HFF-Myc (cell line): ENCODE results near the gene EIF4B.

ENCODE experiments used
- DNase-seq: peaks from one replicate; pipeline ENCODE4 v3.0.0-alpha.2; 2011; ENCODE audit warnings: low read depth; ENCODE audit errors: extremely low read depth
- H3K4me3 ChIP-seq: replicated peaks from 2 replicates; pipeline ENCODE4 v1.5.1; 2011; ENCODE audit warnings: low read depth, mild to moderate bottlenecking, control low read depth, low read length
- TF ChIP-seq, protein P1 (sequence below): IDR thresholded peaks from 2 replicates; pipeline ENCODE4 v1.5.1; 2012; ENCODE audit warnings: mild to moderate bottlenecking, low read depth, low read length, control low read depth; ENCODE audit errors: missing control alignments

The EIF4B gene

DNA sequence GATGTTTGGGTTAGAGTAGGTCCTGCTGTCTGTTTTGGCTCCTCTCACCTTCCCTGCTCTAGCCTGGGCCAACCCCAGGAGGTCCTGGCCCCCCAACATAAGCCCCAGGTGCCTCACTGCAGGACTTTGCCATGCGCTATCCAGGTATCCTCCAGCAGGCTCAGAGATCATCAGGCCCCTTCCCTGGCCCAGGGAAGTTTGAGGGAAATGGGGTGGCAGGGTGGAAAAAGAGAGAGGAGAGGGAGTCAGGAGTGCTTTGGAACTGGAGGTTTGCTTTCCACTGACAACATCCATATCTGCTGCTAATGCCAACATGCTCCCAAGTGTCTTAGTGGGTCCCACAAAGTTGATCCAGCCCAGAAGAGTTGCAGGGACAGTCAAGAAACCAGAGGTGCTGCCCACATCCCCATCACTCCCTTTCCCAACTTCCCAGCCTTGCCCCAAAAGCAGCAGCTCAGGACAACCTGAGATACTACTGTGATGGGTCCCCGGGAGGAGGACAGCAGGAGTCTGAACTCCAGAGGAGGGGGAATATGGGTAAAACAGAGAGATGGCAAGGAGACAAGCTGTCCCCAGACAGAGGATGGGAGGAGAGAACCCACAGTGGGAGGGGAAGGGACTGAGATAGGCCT is 44.3 kb downstream of the EIF4B start:
- TF ChIP-seq, protein P1, sequence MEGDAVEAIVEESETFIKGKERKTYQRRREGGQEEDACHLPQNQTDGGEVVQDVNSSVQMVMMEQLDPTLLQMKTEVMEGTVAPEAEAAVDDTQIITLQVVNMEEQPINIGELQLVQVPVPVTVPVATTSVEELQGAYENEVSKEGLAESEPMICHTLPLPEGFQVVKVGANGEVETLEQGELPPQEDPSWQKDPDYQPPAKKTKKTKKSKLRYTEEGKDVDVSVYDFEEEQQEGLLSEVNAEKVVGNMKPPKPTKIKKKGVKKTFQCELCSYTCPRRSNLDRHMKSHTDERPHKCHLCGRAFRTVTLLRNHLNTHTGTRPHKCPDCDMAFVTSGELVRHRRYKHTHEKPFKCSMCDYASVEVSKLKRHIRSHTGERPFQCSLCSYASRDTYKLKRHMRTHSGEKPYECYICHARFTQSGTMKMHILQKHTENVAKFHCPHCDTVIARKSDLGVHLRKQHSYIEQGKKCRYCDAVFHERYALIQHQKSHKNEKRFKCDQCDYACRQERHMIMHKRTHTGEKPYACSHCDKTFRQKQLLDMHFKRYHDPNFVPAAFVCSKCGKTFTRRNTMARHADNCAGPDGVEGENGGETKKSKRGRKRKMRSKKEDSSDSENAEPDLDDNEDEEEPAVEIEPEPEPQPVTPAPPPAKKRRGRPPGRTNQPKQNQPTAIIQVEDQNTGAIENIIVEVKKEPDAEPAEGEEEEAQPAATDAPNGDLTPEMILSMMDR = no peak
- no peak for DNase-seq
- H3K4me3 ChIP-seq = peak overlapping the region; percentile 57

DNA sequence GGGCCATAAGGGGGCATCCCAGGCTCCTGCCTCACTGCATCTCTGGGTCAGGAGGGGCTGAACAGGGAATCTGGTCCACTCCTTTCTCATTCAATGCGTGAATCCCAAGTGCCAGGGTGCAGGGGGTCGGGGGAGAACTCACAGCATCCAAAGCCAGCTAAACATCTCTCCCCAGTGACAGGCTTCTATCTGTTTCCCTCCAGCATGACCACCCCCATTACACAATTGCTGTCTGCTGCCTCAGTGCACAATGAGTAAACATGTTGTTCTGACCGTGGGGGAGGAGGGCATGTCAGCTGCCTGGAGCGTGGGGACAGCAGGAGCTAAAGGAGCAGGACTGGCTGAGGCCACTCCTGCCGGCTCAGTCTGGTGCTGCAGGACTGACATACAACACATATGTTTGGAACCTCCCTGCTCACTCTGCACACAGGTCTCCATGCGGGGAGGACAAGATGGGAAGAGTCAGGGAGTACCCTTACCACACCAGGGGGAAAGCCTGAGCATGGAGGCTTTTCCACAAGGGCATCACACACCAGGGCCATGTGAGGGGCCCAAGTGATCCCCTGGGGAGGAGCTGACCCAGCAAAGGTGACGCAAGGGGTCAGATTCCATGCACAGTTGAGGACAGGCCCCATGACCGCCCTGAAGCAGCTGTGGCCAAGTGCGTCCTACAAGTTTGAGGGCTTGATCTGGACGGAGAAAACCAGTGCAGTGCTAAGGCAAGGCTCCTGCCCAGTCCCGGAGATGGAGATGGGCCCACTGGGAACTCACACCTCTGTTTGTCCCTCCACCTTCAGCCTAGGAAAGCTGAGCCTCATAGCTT is 45.0 kb downstream of the EIF4B start:
- no peak for DNase-seq
- TF ChIP-seq, protein P1 = no peak
- H3K4me3 ChIP-seq = peak overlapping the region; percentile 57

DNA sequence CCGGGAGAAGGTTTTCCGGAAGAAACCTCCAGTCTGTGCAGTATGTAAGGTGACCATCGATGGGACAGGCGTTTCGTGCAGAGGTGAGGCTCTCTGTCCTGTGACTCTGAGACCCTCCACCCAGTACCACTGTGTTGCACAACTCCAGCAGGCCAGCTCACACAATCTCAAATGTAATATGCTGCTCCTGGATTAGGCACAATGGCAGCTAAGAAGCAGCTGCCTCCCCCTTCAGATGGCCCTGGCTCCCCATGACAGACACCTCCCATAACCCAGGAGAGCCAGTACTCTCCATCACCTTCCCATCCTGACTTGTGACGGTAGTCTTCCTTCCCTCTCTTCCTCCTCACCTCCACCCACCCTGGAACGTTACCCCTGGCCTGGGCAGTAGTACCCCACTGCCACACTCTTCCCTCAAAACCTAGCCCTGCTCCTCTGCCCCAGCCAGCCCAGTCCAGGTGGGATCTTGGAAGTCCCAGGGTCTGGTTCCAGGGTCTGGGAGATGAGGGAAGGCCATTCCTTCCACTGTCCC is 45.7 kb downstream of the EIF4B start:
- H3K4me3 ChIP-seq = peak overlapping the region; percentile 57
- DNase-seq = no peak
- TF ChIP-seq, protein P1 = no peak

DNA sequence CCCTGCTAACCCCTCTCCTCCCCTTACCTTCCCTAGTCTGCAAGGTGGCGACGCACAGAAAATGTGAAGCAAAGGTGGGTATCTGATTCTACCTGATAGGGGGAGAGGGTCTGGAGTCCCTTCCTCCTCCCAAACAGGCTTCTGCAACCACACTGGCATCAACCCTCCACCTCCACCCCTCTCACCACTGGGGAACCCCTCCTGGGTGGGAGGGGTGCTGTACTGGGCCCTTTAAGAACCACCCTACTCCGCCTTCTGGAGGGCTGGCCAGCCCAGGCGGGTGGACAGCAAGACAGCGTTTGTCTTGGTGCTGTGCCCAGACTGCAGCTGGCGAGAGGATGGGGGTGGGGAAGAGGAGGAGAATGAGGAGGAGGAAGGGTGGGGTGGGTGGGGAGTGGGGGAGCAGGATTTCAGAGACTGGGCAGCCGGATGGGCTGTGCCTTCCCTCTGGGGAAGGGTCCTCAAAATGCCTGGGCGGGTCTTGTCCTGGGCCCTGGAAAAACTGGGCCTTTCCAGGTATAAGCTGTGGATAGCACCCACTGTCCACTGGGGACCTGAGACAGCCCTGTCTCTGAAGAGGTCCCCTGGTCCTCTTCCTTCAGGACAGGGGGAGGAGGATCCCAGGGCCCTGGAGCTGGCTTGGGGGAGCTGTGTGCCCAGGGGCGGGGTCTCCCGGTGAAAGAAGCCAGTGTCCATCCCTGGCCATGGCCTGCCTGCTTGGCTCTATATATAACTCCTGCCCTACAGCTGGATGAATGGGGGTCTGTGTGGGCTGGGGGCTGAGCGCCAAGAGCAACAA is 46.4 kb downstream of the EIF4B start:
- TF ChIP-seq, protein P1 = no peak
- no peak for DNase-seq
- H3K4me3 ChIP-seq = no peak overlapping the region; the same call in 1 of the 2 replicates

DNA sequence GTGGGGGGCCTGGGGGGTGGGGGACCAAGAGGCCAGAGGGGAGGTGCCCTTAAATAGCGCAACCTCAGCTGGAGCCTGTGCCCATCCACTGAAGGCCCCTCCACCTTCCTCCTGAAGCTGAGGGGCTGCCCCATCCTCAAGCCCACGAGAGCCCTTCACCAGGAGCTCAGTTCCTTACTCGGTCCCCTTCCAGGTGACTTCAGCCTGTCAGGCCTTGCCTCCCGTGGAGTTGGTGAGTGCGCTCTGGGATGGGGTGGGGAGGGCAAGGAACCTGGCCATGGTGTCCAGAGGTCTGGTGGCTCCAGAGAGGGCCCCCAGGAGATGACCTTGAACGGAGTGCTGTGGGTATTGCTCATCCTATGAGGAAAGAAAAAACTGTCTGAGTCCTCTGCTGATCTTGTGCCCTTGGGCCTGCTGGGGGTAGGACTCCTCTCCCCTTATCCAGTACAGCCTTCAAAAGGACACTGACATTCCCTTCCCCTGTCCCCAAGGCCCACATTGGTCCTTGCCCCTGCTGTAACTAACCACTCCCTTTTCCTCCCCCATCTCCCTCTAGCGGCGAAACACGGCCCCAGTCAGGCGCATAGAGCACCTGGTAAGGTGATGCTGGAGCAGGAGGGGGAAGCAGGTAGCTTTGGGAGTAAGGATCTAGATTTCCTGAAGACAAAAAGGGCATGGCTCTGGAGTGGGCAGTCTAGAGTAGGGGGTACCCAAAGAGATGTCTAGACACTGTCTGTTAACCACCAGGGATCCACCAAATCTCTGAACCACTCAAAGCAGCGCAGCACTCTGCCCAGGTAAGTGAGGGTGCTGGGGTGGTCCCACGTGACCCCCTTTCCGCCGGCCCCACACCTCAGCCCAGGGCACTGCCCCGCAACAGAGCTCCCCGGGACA is 47.2 kb downstream of the EIF4B start:
- TF ChIP-seq, protein P1 = peak; percentile 73
- DNase-seq = no peak
- peak overlapping the region; percentile 56 for H3K4me3 ChIP-seq
